Gastroesophageal sphincter (tissue), 3 donors: ENCODE measurements around the gene AMHR2.

Experiments
- CTCF ChIP-seq, 4 experiments: fragments of 200-600 bp in 2 of 4; fragments of 450-650 bp in 2 of 4; sonication (generic) in 1 of 4; IDR thresholded peaks; one replicate each; pipeline ENCODE4 v1.5.1; 2017 to 2019; ENCODE audit warnings: antibody characterized with exemption in 4 of 4, mild to moderate bottlenecking in 2 of 4, moderate library complexity in 2 of 4
- EP300 ChIP-seq: sonication (generic); formaldehyde crosslinking; IDR thresholded peaks from one replicate; pipeline ENCODE4 v1.6.1; 2017; ENCODE audit warnings: antibody characterized with exemption, mild to moderate bottlenecking
- POLR2A ChIP-seq, 2 donors: fragments of 450-650 bp; IDR thresholded peaks; one replicate each; pipeline ENCODE4 v1.6.1; 2017; ENCODE audit warnings: antibody characterized with exemption in 2 of 2, mild to moderate bottlenecking in 2 of 2, moderate library complexity in 1 of 2
- POLR2AphosphoS5 ChIP-seq: sonication (generic); formaldehyde crosslinking; IDR thresholded peaks from one replicate; pipeline ENCODE4 v1.6.1; 2017; ENCODE audit warnings: antibody characterized with exemption

- TF ChIP-seq POLR2AphosphoS5 (no peak), CTCF (IDR thresholded peaks at IDR 0.05) (no peak), POLR2A (IDR thresholded peaks at IDR 0.05) (no peak), EP300 (no peak)
Observed at GRCh38 chr12:53425515-53426150, 2.0 kb downstream of the AMHR2 start.
